KMS-11 (cell line): Measurements from ENCODE around the gene ABHD18.
"Not testable (repeated sequence)": the region's sequence is repeated elsewhere in the genome, so short reads cannot be mapped to it uniquely, and the experiment has no call there.

Source experiments
- H2AFZ ChIP-seq: fragments of 200-600 bp; sonication (generic); 2 replicates; pipeline ENCODE4 v1.6.1; 2016; ENCODE audit warnings: antibody characterized with exemption, mixed run types, low read depth
- H3K27ac ChIP-seq: fragments of 200-600 bp; sonication (generic); 2 replicates; pipeline ENCODE4 v1.6.1; 2016; ENCODE audit warnings: mild to moderate bottlenecking, mixed run types
- H3K27me3 ChIP-seq: fragments of 200-600 bp; sonication (generic); 2 replicates; pipeline ENCODE4 v1.6.1; 2017; ENCODE audit warnings: mild to moderate bottlenecking, low read depth, mixed run types, moderate library complexity; ENCODE audit not compliant: insufficient read depth
- H3K36me3 ChIP-seq: fragments of 200-600 bp; sonication (generic); 2 replicates; pipeline ENCODE4 v1.6.1; 2017; ENCODE audit warnings: mild to moderate bottlenecking, mixed run types; ENCODE audit not compliant: insufficient read depth
- H3K4me1 ChIP-seq: fragments of 200-600 bp; sonication (generic); 2 replicates; pipeline ENCODE4 v1.6.1; 2016; ENCODE audit warnings: mild to moderate bottlenecking, low read depth, mixed run types; ENCODE audit not compliant: poor library complexity, severe bottlenecking
- H3K4me2 ChIP-seq: fragments of 200-600 bp; sonication (generic); 2 replicates; pipeline ENCODE4 v1.7.0; 2016; ENCODE audit warnings: mild to moderate bottlenecking, mixed run types
- H3K4me3 ChIP-seq: fragments of 200-600 bp; sonication (generic); IDR thresholded peaks from 2 replicates; pipeline ENCODE4 v1.6.1; 2017; ENCODE audit warnings: low read depth, low read length, mixed read lengths; ENCODE audit not compliant: insufficient read depth
- H3K79me2 ChIP-seq: fragments of 200-600 bp; sonication (generic); 2 replicates; pipeline ENCODE4 v1.6.1; 2016; ENCODE audit warnings: low read depth, mixed run types; ENCODE audit not compliant: insufficient read depth
- H3K9ac ChIP-seq: fragments of 200-600 bp; sonication (generic); 2 replicates; pipeline ENCODE4 v1.6.1; 2016; ENCODE audit warnings: mild to moderate bottlenecking, mixed run types
- H4K20me1 ChIP-seq: fragments of 200-600 bp; sonication (generic); 2 replicates; pipeline ENCODE4 v1.6.1; 2016; ENCODE audit warnings: mild to moderate bottlenecking, mixed run types; ENCODE audit not compliant: insufficient read depth
- CTCF ChIP-seq: fragments of 200-600 bp; sonication (generic); conservative IDR thresholded peaks from 2 replicates; pipeline ENCODE4 v1.6.1; 2017; ENCODE audit warnings: low read depth, mild to moderate bottlenecking, antibody characterized with exemption, low read length, moderate library complexity, mixed read lengths

The ABHD18 gene

DNA sequence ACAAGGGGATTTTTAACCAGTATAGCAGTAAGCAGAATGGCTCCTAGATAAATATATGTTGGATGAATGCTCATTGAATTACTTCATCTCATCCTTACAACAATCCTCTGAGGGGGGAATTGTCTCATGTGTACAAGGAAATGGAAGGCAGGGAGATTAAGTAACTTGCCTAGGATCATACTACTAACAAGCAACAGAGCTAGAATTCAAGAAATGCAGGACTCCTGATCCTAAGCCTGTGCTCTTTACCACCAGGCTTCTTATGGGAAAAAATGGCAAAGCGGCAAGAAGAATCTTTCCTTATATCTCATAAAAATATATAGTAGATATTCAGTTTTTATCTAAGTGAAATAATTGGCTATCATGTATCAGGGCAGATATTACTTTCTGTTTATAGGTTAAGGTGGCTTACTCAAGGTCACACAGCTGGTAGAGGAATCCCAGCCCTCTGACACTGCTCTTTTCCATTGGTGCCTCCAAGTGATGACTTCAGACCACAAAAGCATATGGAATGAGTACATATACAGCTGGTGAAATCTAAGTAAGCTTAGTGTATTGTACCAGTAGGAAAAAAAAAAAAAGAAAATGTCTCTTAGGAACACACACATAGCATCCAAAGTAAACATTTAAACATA, 2.1 kb downstream of the ABHD18 start:
- Histone ChIP-seq H3K36me3 (0 out of 2 replicates have a peak, but pooled peaks cover 4% of the 10 kb centered on the region), H3K4me3 (no peak overlapping the region), H3K9ac (no peak overlapping the region), H3K4me1 (peaks cover 10% of the 10 kb centered on the region), H4K20me1 (no peaks in the 10 kb centered on the region), H3K79me2 (peaks cover 64% of the 10 kb centered on the region; the same call in 1 of the 2 replicates), H3K4me2 (no peak overlapping the region; the same call in 1 of the 2 replicates), H3K27me3 (no peaks in the 10 kb centered on the region), H2AFZ (no peak overlapping the region), H3K27ac (no peak overlapping the region)
- TF ChIP-seq CTCF = no peak

GRCh38 chr4:127968586-127968985, 3.4 kb downstream of the ABHD18 start:
- no peak overlapping the region for H3K9ac ChIP-seq
- peaks cover 12% of the 10 kb centered on the region for H3K4me1 ChIP-seq
- H3K4me2 ChIP-seq = no peak overlapping the region
- H4K20me1 ChIP-seq = no peaks in the 10 kb centered on the region
- H3K79me2 ChIP-seq = peaks cover 53% of the 10 kb centered on the region; the same call in 1 of the 2 replicates
- H3K36me3 ChIP-seq = 0 out of 2 replicates have a peak, but pooled peaks cover 4% of the 10 kb centered on the region
- H3K27me3 ChIP-seq = no peaks in the 10 kb centered on the region
- no peak overlapping the region for H3K4me3 ChIP-seq
- no peak overlapping the region for H3K27ac ChIP-seq
- TF ChIP-seq CTCF = no peak
- no peak overlapping the region for H2AFZ ChIP-seq

DNA sequence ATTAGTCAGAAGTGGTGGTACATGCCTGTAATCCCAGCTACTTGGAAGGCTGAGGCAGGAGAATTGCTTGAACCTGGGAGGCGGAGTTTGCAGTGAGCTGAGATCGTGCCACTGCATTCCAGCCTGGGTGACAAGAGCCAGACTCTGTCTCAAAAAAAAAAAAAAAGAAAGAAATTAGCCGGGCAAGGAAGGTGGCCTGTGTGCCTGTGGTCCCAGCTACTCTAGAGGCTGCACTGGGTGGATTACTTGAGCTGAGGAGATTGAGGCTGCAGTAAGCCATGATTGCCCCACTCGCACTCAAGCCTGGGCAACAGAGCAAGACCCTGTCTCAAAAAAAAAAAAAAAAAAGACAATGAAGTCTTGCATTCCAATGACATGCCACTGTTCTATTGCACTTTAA, 5.7 kb downstream of the ABHD18 start:
- not testable (repeated sequence) for H3K4me2 ChIP-seq, H3K9ac ChIP-seq, H3K27me3 ChIP-seq, H3K27ac ChIP-seq, H3K36me3 ChIP-seq, H3K4me3 ChIP-seq, H2AFZ ChIP-seq, H4K20me1 ChIP-seq
- H3K79me2 ChIP-seq = peaks cover 46% of the 10 kb centered on the region; the same call in 1 of the 2 replicates
- H3K4me1 ChIP-seq = peaks cover 12% of the 10 kb centered on the region

GRCh38 chr4:127975121-127975770, 10.0 kb downstream of the ABHD18 start:
- no peak for TF ChIP-seq CTCF
- Histone ChIP-seq H3K27ac (no peak overlapping the region), H3K4me2 (no peak overlapping the region)

DNA sequence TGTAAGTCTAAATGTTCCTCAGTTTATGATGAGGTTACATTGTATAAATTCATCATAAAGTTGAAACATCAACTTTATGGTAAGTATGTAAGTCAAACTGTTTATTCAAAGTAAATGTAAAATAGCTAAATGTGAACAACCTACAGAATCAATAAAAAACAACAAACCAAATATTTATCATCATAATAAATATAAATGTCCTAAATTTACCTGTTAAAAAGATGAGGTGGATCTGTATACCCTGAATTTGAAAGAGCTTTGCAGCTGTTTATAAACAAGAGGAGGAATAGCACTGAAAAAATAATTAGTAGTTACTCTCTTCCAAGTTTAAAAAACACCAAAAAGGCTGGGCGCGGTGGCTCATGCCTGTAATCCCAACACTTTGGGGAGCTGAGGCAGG, 13.7 kb downstream of the ABHD18 start:
- no peak overlapping the region for H3K4me3 ChIP-seq
- H3K36me3 ChIP-seq = no peaks in the 10 kb centered on the region; the same call in 1 of the 2 replicates
- TF ChIP-seq CTCF = no peak
- no peaks in the 10 kb centered on the region; the same call in 1 of the 2 replicates for H3K79me2 ChIP-seq
- H3K27ac ChIP-seq = no peak overlapping the region
- H3K4me1 ChIP-seq = no peaks in the 10 kb centered on the region
- no peak overlapping the region for H3K4me2 ChIP-seq
- no peaks in the 10 kb centered on the region; the same call in 1 of the 2 replicates for H4K20me1 ChIP-seq
- H3K9ac ChIP-seq = no peak overlapping the region
- no peaks in the 10 kb centered on the region for H3K27me3 ChIP-seq
- no peak overlapping the region for H2AFZ ChIP-seq

More at GRCh38 chr4:127975121-127975770, 10.0 kb downstream of the ABHD18 start:
- no peaks in the 10 kb centered on the region for H3K27me3 ChIP-seq
- no peaks in the 10 kb centered on the region; the same call in 1 of the 2 replicates for H3K36me3 ChIP-seq
- no peak overlapping the region for H3K4me3 ChIP-seq
- H3K9ac ChIP-seq = no peak overlapping the region
- peaks cover 6% of the 10 kb centered on the region for H3K4me1 ChIP-seq
- H4K20me1 ChIP-seq = no peaks in the 10 kb centered on the region
- peaks cover 6% of the 10 kb centered on the region; the same call in 1 of the 2 replicates for H3K79me2 ChIP-seq
- H2AFZ ChIP-seq = no peak overlapping the region
